ENCODE results near the gene FBXL16. TPM values are rescaled to one million over a fixed set of nuclear protein-coding genes. Genes with fewer than 3 reads are reported as not detected.

Gene FBXL16
- total and polyA plus RNA-seq, 2 of the 13 experiments (the other 11 are each of a cell fraction or from before 2014, with no cell fraction given): 0.22 to 2.0 TPM

- no peak for TF ChIP-seq PCBP1 (IDR thresholded peaks at IDR 0.05; ENCODE audit: borderline replicate concordance, low read depth, low read length)
- no peak for TF ChIP-seq YY1 (IDR thresholded peaks at IDR 0.05; ENCODE audit: insufficient read depth, insufficient replicate concordance, low read depth, low read length)
- 0 out of 2 replicates have a peak, but pooled peaks have one; percentile 15 for TF ChIP-seq AHDC1 (CRISPR knock-in tag; IDR thresholded peaks at IDR 0.05; ENCODE audit: borderline replicate concordance)
- TF ChIP-seq ZNF225 (CRISPR knock-in tag; IDR thresholded peaks at IDR 0.05): peak; percentile 30; the same call in 1 of the 2 replicates
- no peak for TF ChIP-seq RAD51 (IDR thresholded peaks at IDR 0.05; ENCODE audit: borderline replicate concordance)
- TF ChIP-seq MZF1 (CRISPR knock-in tag; IDR thresholded peaks at IDR 0.05; ENCODE audit: borderline replicate concordance): no peak
- TF ChIP-seq HES4 (CRISPR knock-in tag; IDR thresholded peaks at IDR 0.05; ENCODE audit: borderline replicate concordance): no peak
- no peak for TF ChIP-seq NFIB (CRISPR knock-in tag; IDR thresholded peaks at IDR 0.05; ENCODE audit: borderline replicate concordance)
- TF ChIP-seq FLYWCH1 (CRISPR knock-in tag; IDR thresholded peaks at IDR 0.05): no peak
- TF ChIP-seq ZNF275 (CRISPR knock-in tag; IDR thresholded peaks at IDR 0.05; ENCODE audit: borderline replicate concordance): no peak
- TF ChIP-seq ZBTB20 (CRISPR knock-in tag; IDR thresholded peaks at IDR 0.05; ENCODE audit: borderline replicate concordance, low read depth): no peak
- no peak for TF ChIP-seq SOX5 (CRISPR knock-in tag; IDR thresholded peaks at IDR 0.05; ENCODE audit: borderline replicate concordance)
- TF ChIP-seq ZNF652 (CRISPR knock-in tag; IDR thresholded peaks at IDR 0.05; ENCODE audit: borderline replicate concordance, low read depth): no peak
- no peak for TF ChIP-seq KDM1A (CRISPR knock-in tag; IDR thresholded peaks at IDR 0.05)
- no peak for TF ChIP-seq ZNF672 (CRISPR knock-in tag; IDR thresholded peaks at IDR 0.05)
- TF ChIP-seq ETV6 (CRISPR knock-in tag; conservative IDR thresholded peaks at IDR 0.05): no peak
- TF ChIP-seq RFXANK (CRISPR knock-in tag; IDR thresholded peaks at IDR 0.05): no peak
- peak; percentile 9 for TF ChIP-seq RBM39 (IDR thresholded peaks at IDR 0.05; ENCODE audit: low read depth, low read length, poor library complexity, severe bottlenecking)
- no peak for TF ChIP-seq EHMT2 (IDR thresholded peaks at IDR 0.05; ENCODE audit: borderline replicate concordance, low read depth, low read length)
- TF ChIP-seq XRCC5 (optimal IDR thresholded peaks at IDR 0.05; ENCODE audit: low read length): no peak
- no peak for TF ChIP-seq CCDC6 (CRISPR knock-in tag; IDR thresholded peaks at IDR 0.05)
- 0 out of 2 replicates have a peak, but pooled peaks have one; percentile 22 for TF ChIP-seq TARDBP (CRISPR knock-in tag; IDR thresholded peaks at IDR 0.05)
- TF ChIP-seq ZNF24 (IDR thresholded peaks at IDR 0.05): no peak
- TF ChIP-seq ZNF777 (CRISPR knock-in tag; IDR thresholded peaks at IDR 0.05): no peak
- TF ChIP-seq AHR (CRISPR knock-in tag; IDR thresholded peaks at IDR 0.05): no peak
- TF ChIP-seq ZNF101 (CRISPR knock-in tag; IDR thresholded peaks at IDR 0.05; ENCODE audit: borderline replicate concordance, low read depth): no peak
Observed at GRCh38 chr16:680967-681745, 24.4 kb downstream of the FBXL16 start (continued).
